RWPE2 (cell line): ENCODE measurements around the gene CSMD2.

ENCODE experiments used
- ATAC-seq: fragments of 200-7000 bp; cut with Tn5 transposase; 3 replicates; pipeline ENCODE4 v1.9.1; 2021; ENCODE audit warnings: low read depth
- DNase-seq: peaks from one replicate; pipeline ENCODE4 v3.0.0-alpha.2; 2020; ENCODE audit warnings: low spot score
- H3K27ac ChIP-seq: fragments of 450-650 bp; 2 replicates; pipeline ENCODE4 v1.5.1; 2017; ENCODE audit warnings: mild to moderate bottlenecking; ENCODE audit not compliant: poor library complexity, severe bottlenecking
- H3K27me3 ChIP-seq: fragments of 250-450 bp; sonication (Bioruptor Pico); 2 replicates; pipeline ENCODE4 v1.5.1; 2021; ENCODE audit warnings: mild to moderate bottlenecking, moderate library complexity; ENCODE audit not compliant: insufficient read depth, poor library complexity, severe bottlenecking
- H3K36me3 ChIP-seq: fragments of 250-450 bp; sonication (Bioruptor Pico); 2 replicates; pipeline ENCODE4 v1.5.1; 2020; ENCODE audit warnings: low read depth, mild to moderate bottlenecking, moderate library complexity
- H3K4me1 ChIP-seq: fragments of 250-450 bp; sonication (Bioruptor Pico); 2 replicates; pipeline ENCODE4 v1.5.1; 2021; ENCODE audit warnings: mild to moderate bottlenecking, moderate library complexity; ENCODE audit not compliant: insufficient read depth, poor library complexity, severe bottlenecking
- H3K4me3 ChIP-seq: fragments of 250-450 bp; sonication (Bioruptor Pico); 2 replicates; pipeline ENCODE4 v1.5.1; 2021; ENCODE audit warnings: mild to moderate bottlenecking, moderate library complexity; ENCODE audit not compliant: severe bottlenecking
- H3K9me3 ChIP-seq: fragments of 250-450 bp; sonication (Bioruptor Pico); 2 replicates; pipeline ENCODE4 v1.5.1; 2021; ENCODE audit warnings: mild to moderate bottlenecking, moderate library complexity; ENCODE audit not compliant: severe bottlenecking
- TF ChIP-seq, protein P1 (sequence below): fragments of 450-650 bp; IDR thresholded peaks from one replicate; pipeline ENCODE4 v1.5.1; 2017; ENCODE audit warnings: mild to moderate bottlenecking, moderate library complexity; ENCODE audit not compliant: poor library complexity, severe bottlenecking

CSMD2 gene

DNA sequence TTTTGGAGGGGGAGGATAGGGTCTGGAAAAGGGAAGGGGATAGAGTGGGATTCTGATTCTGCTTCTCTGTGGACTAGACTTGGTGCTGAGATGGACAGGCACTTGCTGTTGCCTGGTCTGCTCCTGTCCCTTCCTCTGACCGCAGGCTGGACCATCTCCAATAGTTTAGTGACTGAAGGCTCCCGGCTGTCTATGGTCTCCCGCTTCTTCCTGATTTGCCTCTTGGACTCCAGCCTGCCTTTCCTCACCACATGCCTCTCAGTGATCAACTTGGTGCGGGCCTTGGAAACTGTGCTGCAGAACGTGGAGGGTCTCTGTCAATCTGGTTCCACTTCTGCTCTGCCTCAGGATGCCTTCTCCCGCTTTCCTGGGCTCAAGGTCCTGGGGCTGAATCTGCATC, 698.9 kb downstream of the CSMD2 start:
- DNase-seq (no peak), ATAC-seq (no peak)
- peaks cover 3% of the 10 kb centered on the region for H3K4me1 ChIP-seq
- H3K27me3 ChIP-seq: no peaks in the 10 kb centered on the region
- TF ChIP-seq, protein P1, sequence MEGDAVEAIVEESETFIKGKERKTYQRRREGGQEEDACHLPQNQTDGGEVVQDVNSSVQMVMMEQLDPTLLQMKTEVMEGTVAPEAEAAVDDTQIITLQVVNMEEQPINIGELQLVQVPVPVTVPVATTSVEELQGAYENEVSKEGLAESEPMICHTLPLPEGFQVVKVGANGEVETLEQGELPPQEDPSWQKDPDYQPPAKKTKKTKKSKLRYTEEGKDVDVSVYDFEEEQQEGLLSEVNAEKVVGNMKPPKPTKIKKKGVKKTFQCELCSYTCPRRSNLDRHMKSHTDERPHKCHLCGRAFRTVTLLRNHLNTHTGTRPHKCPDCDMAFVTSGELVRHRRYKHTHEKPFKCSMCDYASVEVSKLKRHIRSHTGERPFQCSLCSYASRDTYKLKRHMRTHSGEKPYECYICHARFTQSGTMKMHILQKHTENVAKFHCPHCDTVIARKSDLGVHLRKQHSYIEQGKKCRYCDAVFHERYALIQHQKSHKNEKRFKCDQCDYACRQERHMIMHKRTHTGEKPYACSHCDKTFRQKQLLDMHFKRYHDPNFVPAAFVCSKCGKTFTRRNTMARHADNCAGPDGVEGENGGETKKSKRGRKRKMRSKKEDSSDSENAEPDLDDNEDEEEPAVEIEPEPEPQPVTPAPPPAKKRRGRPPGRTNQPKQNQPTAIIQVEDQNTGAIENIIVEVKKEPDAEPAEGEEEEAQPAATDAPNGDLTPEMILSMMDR: no peak
- H3K9me3 ChIP-seq: no peaks in the 10 kb centered on the region
- H3K36me3 ChIP-seq: no peaks in the 10 kb centered on the region
- H3K4me3 ChIP-seq: no peak overlapping the region
- no peak overlapping the region for H3K27ac ChIP-seq

- H3K4me3 ChIP-seq: no peak overlapping the region
- TF ChIP-seq, protein P1: no peak
- H3K36me3 ChIP-seq: no peaks in the 10 kb centered on the region
- H3K27ac ChIP-seq: no peak overlapping the region
- DNase-seq (no peak), ATAC-seq (no peak)
- H3K4me1 ChIP-seq: peaks cover 3% of the 10 kb centered on the region
- H3K9me3 ChIP-seq: no peaks in the 10 kb centered on the region
- H3K27me3 ChIP-seq: no peaks in the 10 kb centered on the region
Observed at GRCh38 chr1:33465316-33465715, 699.7 kb downstream of the CSMD2 start.

DNA sequence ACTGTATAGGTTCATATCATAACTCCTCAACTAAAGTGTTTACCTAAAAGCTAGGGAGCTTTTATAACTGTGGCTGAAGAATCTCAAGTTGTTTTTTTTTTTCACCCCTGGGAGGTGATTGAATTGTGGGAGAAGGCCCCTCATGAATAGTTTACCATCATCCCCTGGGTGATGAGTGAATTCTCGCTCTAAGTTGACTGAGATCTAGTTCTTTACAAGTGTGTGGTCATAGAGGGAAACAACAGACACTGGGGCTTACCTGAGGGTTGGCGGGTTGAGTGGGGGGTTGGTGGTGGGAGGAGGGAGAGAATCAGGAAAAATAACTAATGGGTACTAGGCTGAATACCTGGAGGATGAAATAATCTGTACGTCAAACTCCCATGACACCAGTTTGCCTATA, 700.5 kb downstream of the CSMD2 start:
- no peak for DNase-seq
- ATAC-seq: no peak
- no peaks in the 10 kb centered on the region for H3K9me3 ChIP-seq
- TF ChIP-seq, protein P1: no peak
- no peak overlapping the region for H3K4me3 ChIP-seq
- peaks cover 11% of the 10 kb centered on the region for H3K4me1 ChIP-seq
- no peaks in the 10 kb centered on the region for H3K36me3 ChIP-seq
- H3K27me3 ChIP-seq: no peaks in the 10 kb centered on the region
- H3K27ac ChIP-seq: no peak overlapping the region
